ENCODE results near the gene TTPAL.

The TTPAL gene

GRCh38 chr20:44540834-44541233, 65.2 kb downstream of the TTPAL start:
- DNase-seq (ENCODE audit: low spot score), result peak; percentile 53

GRCh38 chr20:44541992-44542391, 66.3 kb downstream of the TTPAL start:
- no peak for DNase-seq (ENCODE audit: low spot score)

- DNase-seq (ENCODE audit: low spot score), result no peak
Measured at GRCh38 chr20:44542890-44543289, 67.2 kb downstream of the TTPAL start.

- DNase-seq (ENCODE audit: low spot score), result no peak
Measured at GRCh38 chr20:44543358-44543757, 67.7 kb downstream of the TTPAL start.
